IMR-90 (cell line): ENCODE data around the gene KAT2A. TPM values are rescaled to one million over a fixed set of nuclear protein-coding genes. Genes with fewer than 3 reads are reported as not detected.

ENCODE experiments used
- ATAC-seq: fragments of 200-7000 bp; cut with Tn5 transposase; 2 replicates; pipeline ENCODE4 v1.9.1; 2020; ENCODE audit warnings: low read depth, mild to moderate bottlenecking, moderate library complexity
- BruUV-seq: library from RNA; stranded (reverse); fragments of 400-500 nt; replicated peaks from 2 replicates; lab custom pipeline; 2021; lab: Mats Ljungman, UMichigan
- CTCF ChIA-PET: fragments of 300-600 bp; formaldehyde crosslinking; extraction: SDS; loops from one replicate; lab custom pipeline; 2021; ENCODE audit warnings: antibody characterized with exemption; lab: Yijun Ruan, JAX
- POLR2A ChIA-PET: fragments of 300-600 bp; sonication (Branson Sonifier 250); formaldehyde crosslinking; loops from one replicate; lab custom pipeline; 2022; ENCODE audit warnings: antibody characterized with exemption; ENCODE audit not compliant: unreplicated experiment; lab: Charles Lee
- DNase-seq: peaks from one replicate; pipeline ENCODE4 v3.0.0; 2013
- H2AFZ ChIP-seq: replicated peaks from 2 replicates; pipeline ENCODE3; 2013; ENCODE audit warnings: low read length, mild to moderate bottlenecking; ENCODE audit not compliant: poor library complexity
- H2AK5ac ChIP-seq: 2 replicates; pipeline ENCODE4 v1.6.1; 2013; ENCODE audit warnings: low read depth, low read length, inconsistent platforms
- H2AK9ac ChIP-seq: replicated peaks from 2 replicates; pipeline ENCODE3; 2013; ENCODE audit warnings: mild to moderate bottlenecking, low read depth, low read length, moderate library complexity; ENCODE audit not compliant: poor library complexity
- H2BK120ac ChIP-seq: 2 replicates; pipeline ENCODE4 v1.6.1; 2013; ENCODE audit warnings: low read depth, low read length, inconsistent platforms
- H2BK15ac ChIP-seq: 3 replicates; pipeline ENCODE4 v1.6.1; 2013; ENCODE audit warnings: low read depth, low read length, inconsistent platforms
- H2BK20ac ChIP-seq: 2 replicates; pipeline ENCODE4 v1.6.1; 2013; ENCODE audit warnings: low read depth, mild to moderate bottlenecking, inconsistent platforms, low read length, moderate library complexity
- H2BK5ac ChIP-seq: 2 replicates; pipeline ENCODE4 v1.6.1; 2013; ENCODE audit warnings: mild to moderate bottlenecking, low read depth, low read length, inconsistent platforms; ENCODE audit not compliant: poor library complexity, severe bottlenecking
- H3K14ac ChIP-seq: replicated peaks from 2 replicates; pipeline ENCODE4 v1.6.1; 2013; ENCODE audit warnings: low read depth, low read length, inconsistent platforms
- H3K18ac ChIP-seq: 2 replicates; pipeline ENCODE4 v1.6.1; 2013; ENCODE audit warnings: low read depth, low read length, control low read depth
- H3K23ac ChIP-seq: 2 replicates; pipeline ENCODE4 v1.6.1; 2013; ENCODE audit warnings: low read depth, low read length, inconsistent platforms
- H3K27ac ChIP-seq: 2 replicates; pipeline ENCODE4 v1.5.1; 2013; ENCODE audit warnings: mild to moderate bottlenecking, control low read depth, low read length; ENCODE audit not compliant: insufficient read depth
- H3K27me3 ChIP-seq: 2 replicates; pipeline ENCODE4 v1.6.1; 2013; ENCODE audit warnings: low read length; ENCODE audit not compliant: control insufficient read depth, insufficient read depth
- H3K36me3 ChIP-seq: 2 replicates; pipeline ENCODE4 v1.6.1; 2013; ENCODE audit warnings: low read length, mixed read lengths; ENCODE audit not compliant: control insufficient read depth, insufficient read depth
- H3K4ac ChIP-seq: 2 replicates; pipeline ENCODE4 v1.6.1; 2013; ENCODE audit warnings: low read depth, low read length, inconsistent platforms
- H3K4me1 ChIP-seq: 2 replicates; pipeline ENCODE4 v1.6.1; 2013; ENCODE audit warnings: low read length, mixed read lengths; ENCODE audit not compliant: control insufficient read depth, insufficient read depth
- H3K4me2 ChIP-seq: 2 replicates; pipeline ENCODE4 v1.6.1; 2013; ENCODE audit warnings: low read depth, mild to moderate bottlenecking, control low read depth, low read length, moderate library complexity
- H3K4me3 ChIP-seq: 2 replicates; pipeline ENCODE4 v1.5.1; 2013; ENCODE audit warnings: low read depth, mild to moderate bottlenecking, control low read depth, low read length, moderate library complexity; ENCODE audit not compliant: insufficient read depth
- H3K56ac ChIP-seq: 2 replicates; pipeline ENCODE4 v1.6.1; 2013; ENCODE audit warnings: low read length, inconsistent platforms; ENCODE audit not compliant: insufficient read depth; ENCODE audit errors: extremely low read depth
- H3K79me1 ChIP-seq, 2 experiments: 2 replicates each; pipeline ENCODE4 v1.6.1; 2013; ENCODE audit warnings: low read length in 2 of 2, inconsistent platforms in 1 of 2, low read depth in 1 of 2
- H3K9ac ChIP-seq: 2 replicates; pipeline ENCODE4 v1.6.1; 2013; ENCODE audit warnings: low read depth, low read length, control low read depth
- H3K9me1 ChIP-seq: 2 replicates; pipeline ENCODE4 v1.6.1; 2013; ENCODE audit warnings: low read length, inconsistent platforms; ENCODE audit not compliant: insufficient read depth
- H3K9me3 ChIP-seq: 2 replicates; pipeline ENCODE4 v1.6.1; 2013; ENCODE audit warnings: low read length; ENCODE audit not compliant: control insufficient read depth, insufficient read depth
- H4K20me1 ChIP-seq: 2 replicates; pipeline ENCODE4 v1.6.1; 2013; ENCODE audit warnings: low read length, inconsistent platforms; ENCODE audit not compliant: insufficient read depth
- H4K5ac ChIP-seq: 2 replicates; pipeline ENCODE4 v1.6.1; 2013; ENCODE audit warnings: mild to moderate bottlenecking, low read depth, low read length, control low read depth
- H4K8ac ChIP-seq, 2 experiments: 2 replicates each; pipeline ENCODE4 v1.6.1; 2013; ENCODE audit warnings: low read depth in 2 of 2, low read length in 2 of 2, control low read depth in 1 of 2, inconsistent platforms in 1 of 2
- H4K91ac ChIP-seq: 2 replicates; pipeline ENCODE4 v1.6.1; 2013; ENCODE audit warnings: low read depth, low read length, inconsistent platforms; ENCODE audit not compliant: insufficient read depth
- CTCF ChIP-seq: conservative IDR thresholded peaks from 2 replicates; pipeline ENCODE4 v1.5.1; 2012; ENCODE audit warnings: mild to moderate bottlenecking, low read depth, low read length, improper control_type of control experiment
- ELK1 ChIP-seq: fragments of 150-350 bp; IDR thresholded peaks from 2 replicates; pipeline ENCODE4 v1.6.1; 2016; ENCODE audit warnings: low read depth, mild to moderate bottlenecking, low read length, moderate library complexity, borderline replicate concordance
- MAZ ChIP-seq: IDR thresholded peaks from 2 replicates; pipeline ENCODE4 v1.6.1; 2012; ENCODE audit warnings: low read depth, mild to moderate bottlenecking, low read length, improper control_type of control experiment, moderate library complexity, borderline replicate concordance
- RAD21 ChIP-seq: IDR thresholded peaks from 2 replicates; pipeline ENCODE4 v1.6.1; 2012; ENCODE audit warnings: low read length, improper control_type of control experiment
- RCOR1 ChIP-seq: IDR thresholded peaks from 2 replicates; pipeline ENCODE4 v1.6.1; 2012; ENCODE audit warnings: mild to moderate bottlenecking, low read length, improper control_type of control experiment; ENCODE audit not compliant: insufficient replicate concordance
- RFX5 ChIP-seq: IDR thresholded peaks from 2 replicates; pipeline ENCODE4 v1.8.0; 2012; ENCODE audit warnings: low read depth, mild to moderate bottlenecking, low read length, moderate library complexity
- SMC3 ChIP-seq: fragments of 150-350 bp; IDR thresholded peaks from 2 replicates; pipeline ENCODE4 v1.6.1; 2016; ENCODE audit warnings: low read depth, mild to moderate bottlenecking, antibody characterized with exemption, low read length, moderate library complexity
- WGBS, 2 experiments: methylation state at CpG; one replicate each; pipeline versions ENCODE4 v1.1.5 to v1.1.7; 2013; ENCODE audit warnings: missing lambda C conversion rate in 2 of 2; ENCODE audit not compliant: insufficient read length in 1 of 2; ENCODE audit errors: extremely low coverage in 2 of 2; 5-methylcytosine and 5-hydroxymethylcytosine counted together
- dilution Hi-C: fragments of 300-500 bp; cut with HindIII; formaldehyde crosslinking; loops from one replicate; pipeline ENCODE4 v1.14.3; 2018; ENCODE audit warnings: low sequenced_read_pairs; ENCODE audit not compliant: unreplicated experiment
- in situ Hi-C: fragments of 300-500 bp; cut with MboI; formaldehyde crosslinking; loops from 3 replicates; pipeline ENCODE4 v1.14.3; 2019; ENCODE audit warnings: low sequenced_read_pairs, inconsistent platforms, mixed read lengths
- intact Hi-C: fragments of 100-400 bp; cut with micrococcal nuclease; formaldehyde crosslinking; loops from 2 replicates; pipeline ENCODE4 v1.10.0; 2022
- polyA plus RNA-seq, 3 experiments: library from polyadenylated mRNA; depleted of rRNA; stranded (reverse); fragments of >200 nt; gene quantifications; 2 replicates each; pipeline ENCODE4 v1.2.3, GENCODE V29; 2012; ENCODE audit warnings: low replicate concordance in 1 of 3
- total RNA-seq: library from RNA; depleted of rRNA; stranded (reverse); fragments of >200 nt; gene quantifications from 2 replicates; pipeline ENCODE4 v1.2.3, GENCODE V29; 2012

KAT2A gene
- total and polyA plus RNA-seq, 2 of the 4 experiments (the other 2 are of a cell fraction), result 6.3 to 28.2 TPM

- DNase-seq (peak; percentile 23), ATAC-seq (peak; percentile 88)
- Histone ChIP-seq H2AFZ (peak overlapping the region; percentile 9), H3K9ac (no peak overlapping the region), H3K9me3 (no peaks in the 10 kb centered on the region), H2BK5ac (no peak overlapping the region), H3K36me3 (no peaks in the 10 kb centered on the region), H3K4ac (no peak overlapping the region), H2AK9ac (peak overlapping the region; percentile 40), H3K4me3 (no peak overlapping the region), H2AK5ac (no peak overlapping the region), H3K14ac (no peak overlapping the region), H2BK120ac (no peak overlapping the region), H3K27ac (no peak overlapping the region), H2BK15ac (no peak overlapping the region), H3K56ac (no peak overlapping the region), H3K79me1 (no peaks in the 10 kb centered on the region), H3K9me1 (no peaks in the 10 kb centered on the region), H4K20me1 (no peaks in the 10 kb centered on the region; the same call in 1 of the 2 replicates), H3K23ac (no peak overlapping the region), H3K18ac (no peak overlapping the region), H4K8ac (no peak overlapping the region), H3K4me1 (no peaks in the 10 kb centered on the region), H2BK20ac (no peak overlapping the region), H4K5ac (no peak overlapping the region), H3K4me2 (no peak overlapping the region), H3K27me3 (peaks cover 58% of the 10 kb centered on the region), H4K91ac (no peak overlapping the region)
- ChIA-PET POLR2A (no interaction called here), CTCF (interaction anchor here (0.7 to 1.3 kb wide), 2 partner anchors 9 to 54 kb away, joined by 3 read pairs; partner anchors contain the start of gene KAT2A)
- dilution Hi-C loops (no loop called here), in situ Hi-C loops (no loop called here), intact Hi-C loops (loop anchor here (1.0 kb wide), 1 partner anchor 34 kb away; no protein-coding TSS in a partner anchor)
- WGBS, 2 experiments, result 30% methylated on average over 4 of the region's 12 CpGs; no CpG with 5 or more reads in 1 of the 2 experiments
- TF ChIP-seq SMC3, result peak; percentile 55
- TF ChIP-seq RFX5, result no peak
- no peak for TF ChIP-seq MAZ
- TF ChIP-seq RAD21, result peak; percentile 46
- TF ChIP-seq CTCF, result peak; percentile 70
- no peak for TF ChIP-seq RCOR1
- TF ChIP-seq ELK1, result no peak
- BruUV-seq, result no TSS peak
These were observed 53.6 kb downstream of the KAT2A start for GRCh38 chr17:42067371-42068091.
